ENCODE results near the gene MALSU1. TPM values are rescaled to one million over a fixed set of nuclear protein-coding genes. Genes with fewer than 3 reads are reported as not detected.

Gene MALSU1
- polyA plus RNA-seq, 2 of the 4 experiments (the other 2 are of a cell fraction), result 91.9 to 122 TPM

- TF ChIP-seq CHD4 (IDR thresholded peaks at IDR 0.05; ENCODE audit: borderline replicate concordance) (no peak), CEBPB (IDR thresholded peaks at IDR 0.05) (peak; percentile 81 to 93; a peak in 3 of 4 replicates)
- H3K4me1 ChIP-seq, result peaks cover 48% of the 10 kb centered on the region
- DNase-seq (ENCODE audit: low read depth in 1 of 2, low spot score in 1 of 2) (no peak), FAIRE-seq (no peak), ATAC-seq (no peak)
- no peaks in the 10 kb centered on the region for H3K9me3 ChIP-seq
- H3K4me2 ChIP-seq, result peak overlapping the region; percentile 45; the same call in 2 of the 3 replicates
- ChIA-PET CTCF (interaction anchor here (0.6 to 6.5 kb wide), 8 partner anchors 9 to 417 kb away, joined by 3 to 49 read pairs (median 4); no protein-coding TSS in a partner anchor), POLR2A (no interaction called here)
- peak overlapping the region; percentile 57 to 67; a peak in 4 of 6 replicates for H3K27ac ChIP-seq
- no peak overlapping the region for H3K4me3 ChIP-seq
- 83% methylated on average over 6 of the region's 6 CpGs for WGBS (ENCODE audit: missing lambda C conversion rate)
Measured at GRCh38 chr7:23294549-23295400, 4.4 kb upstream of the MALSU1 start.

- CTCF ChIA-PET, result interaction anchor here (1.0 to 6.5 kb wide), 6 partner anchors 8 to 417 kb away, joined by 3 to 49 read pairs (median 5); no protein-coding TSS in a partner anchor
- Histone ChIP-seq H3K4me2 (no peak overlapping the region), H3K27ac (peak overlapping the region; percentile 39 to 67; a peak in 4 of 6 replicates), H3K4me1 (peaks cover 49% of the 10 kb centered on the region), H3K9me3 (no peaks in the 10 kb centered on the region), H3K4me3 (no peak overlapping the region)
- FAIRE-seq (no peak), ATAC-seq (no peak), DNase-seq (ENCODE audit: low read depth in 1 of 2, low spot score in 1 of 2) (no peak)
- TF ChIP-seq HES2 (IDR thresholded peaks at IDR 0.05) (no peak), MYC (IDR thresholded peaks at IDR 0.05; ENCODE audit: borderline replicate concordance, low read length) (no peak), HEYL (CRISPR knock-in tag; IDR thresholded peaks at IDR 0.05) (no peak), CEBPB (IDR thresholded peaks at IDR 0.05) (no peak), ATOH8 (CRISPR knock-in tag; IDR thresholded peaks at IDR 0.05; ENCODE audit: low read depth) (no peak), FOSB (CRISPR knock-in tag; IDR thresholded peaks at IDR 0.05) (no peak), KDM1A (IDR thresholded peaks at IDR 0.05; ENCODE audit: low read depth) (no peak)
- POLR2A ChIA-PET, result no interaction called here
Measured at GRCh38 chr7:23295401-23295697, 3.8 kb upstream of the MALSU1 start.

- Histone ChIP-seq H3K27ac (peak overlapping the region; percentile 87 to 96), H3K4me2 (peak overlapping the region; percentile 85), H3K9me3 (no peaks in the 10 kb centered on the region), H3K4me1 (peaks cover 44% of the 10 kb centered on the region), H3K4me3 (peak overlapping the region; percentile 79)
- TF ChIP-seq JUN (IDR thresholded peaks at IDR 0.05) (no peak), MYC (IDR thresholded peaks at IDR 0.05; ENCODE audit: borderline replicate concordance, low read length) (no peak), EP300 (IDR thresholded peaks at IDR 0.05) (peak in 1 of 2 experiments; percentile 66; a peak in 1 of 5 replicates)
- FAIRE-seq (no peak), ATAC-seq (peak; percentile 55 to 60; a peak in 5 of 6 replicates), DNase-seq (ENCODE audit: low read depth in 1 of 2, low spot score in 1 of 2) (peak; percentile 29 to 48)
- ChIA-PET CTCF (interaction anchor here (0.9 to 1.6 kb wide), 5 partner anchors 19 to 60 kb away, joined by 3 to 6 read pairs (median 3); no protein-coding TSS in a partner anchor), POLR2A (interaction anchor here (0.5 to 2.7 kb wide), 15 partner anchors 11 to 249 kb away, joined by 3 to 18 read pairs (median 4); no protein-coding TSS in a partner anchor)
- 20% methylated on average over 10 of the region's 11 CpGs for WGBS (ENCODE audit: missing lambda C conversion rate)
Measured at GRCh38 chr7:23298141-23298881, 828 bp upstream of the MALSU1 start.

GRCh38 chr7:23299770-23300300, 696 bp downstream of the MALSU1 start:
- POLR2A ChIA-PET, result interaction anchor here (0.6 to 2.7 kb wide), 6 partner anchors 19 to 426 kb away, joined by 5 to 18 read pairs (median 8); no protein-coding TSS in a partner anchor
- TF ChIP-seq MAX (IDR thresholded peaks at IDR 0.05) (no peak), ESRRA (IDR thresholded peaks at IDR 0.05; ENCODE audit: borderline replicate concordance, low read length) (no peak), NPAS2 (CRISPR knock-in tag; IDR thresholded peaks at IDR 0.05; ENCODE audit: borderline replicate concordance) (no peak), POLR2A (IDR thresholded peaks at IDR 0.05; ENCODE audit: low read length) (no peak), RNF2 (IDR thresholded peaks at IDR 0.05; ENCODE audit: borderline replicate concordance, low read depth) (no peak), ZC3H11A (IDR thresholded peaks at IDR 0.05) (no peak), KDM5A (IDR thresholded peaks at IDR 0.05) (no peak), TFCP2L1 (CRISPR knock-in tag; IDR thresholded peaks at IDR 0.05) (no peak), FOSB (CRISPR knock-in tag; IDR thresholded peaks at IDR 0.05) (no peak), FOXS1 (CRISPR knock-in tag; IDR thresholded peaks at IDR 0.05) (no peak), EHMT2 (IDR thresholded peaks at IDR 0.05; ENCODE audit: low read depth) (no peak), FOSL2 (IDR thresholded peaks at IDR 0.05) (no peak), FOSL2 (CRISPR knock-in tag; IDR thresholded peaks at IDR 0.05) (no peak), REST (IDR thresholded peaks at IDR 0.05) (no peak)

More at GRCh38 chr7:23299770-23300300, 696 bp downstream of the MALSU1 start:
- WGBS (ENCODE audit: missing lambda C conversion rate), result 10% methylated on average over 12 of the region's 12 CpGs
- Histone ChIP-seq H3K4me2 (peak overlapping the region; percentile 85), H3K4me3 (peak overlapping the region; percentile 79), H3K9me3 (no peaks in the 10 kb centered on the region), H3K27ac (peak overlapping the region; percentile 87 to 96), H3K4me1 (peaks cover 29% of the 10 kb centered on the region)
- peak; percentile 17 to 41; a peak in 5 of 6 replicates for ATAC-seq
- CTCF ChIA-PET, result interaction anchor here (1.1 to 1.8 kb wide), 3 partner anchors 27 to 39 kb away, joined by 3 to 7 read pairs (median 6); no protein-coding TSS in a partner anchor
- peak in 1 of 2 experiments; percentile 26 for DNase-seq (ENCODE audit: low read depth in 1 of 2, low spot score in 1 of 2)
- FAIRE-seq, result no peak
